Upper lobe of left lung (tissue), 6 donors: ENCODE results near the gene CAMSAP1. TPM values are rescaled to one million over a fixed set of nuclear protein-coding genes. Genes with fewer than 3 reads are reported as not detected.

Experiments used
- ATAC-seq, 2 donors: fragments of 200-7000 bp; cut with Tn5 transposase; one replicate each; pipeline ENCODE4 v1.9.1; 2022; ENCODE audit warnings: mild to moderate bottlenecking in 2 of 2, moderate library complexity in 2 of 2; ENCODE audit not compliant: low FRiP score in 2 of 2
- DNase-seq, 2 donors: peaks; one replicate each; pipeline ENCODE4 v3.0.0-alpha.2; 2019 to 2020
- H3K27ac ChIP-seq, 4 donors: fragments of 200-600 bp; sonication (generic); one replicate each; pipeline ENCODE4 v1.5.1; 2016 to 2019
- H3K27me3 ChIP-seq, 4 donors: fragments of 200-600 bp; sonication (generic); one replicate each; pipeline ENCODE4 v1.5.1; 2017 to 2019
- H3K36me3 ChIP-seq, 4 donors: fragments of 200-600 bp; sonication (generic); one replicate each; pipeline ENCODE4 v1.5.1; 2016 to 2019
- H3K4me1 ChIP-seq, 4 donors: fragments of 200-600 bp; sonication (generic); one replicate each; pipeline ENCODE4 v1.5.1; 2018 to 2019
- H3K4me3 ChIP-seq, 4 donors: fragments of 200-600 bp; sonication (generic); one replicate each; pipeline ENCODE4 v1.5.1; 2017 to 2019; ENCODE audit warnings: mild to moderate bottlenecking in 2 of 4, moderate library complexity in 1 of 4
- H3K9me3 ChIP-seq, 4 donors: fragments of 200-600 bp; sonication (generic); one replicate each; pipeline ENCODE4 v1.5.1; 2018 to 2019
- CTCF ChIP-seq, 6 experiments: fragments of 450-650 bp in 4 of 6; fragments of 200-600 bp in 2 of 6; sonication (generic) in 2 of 6; IDR thresholded peaks; one replicate each; pipeline ENCODE4 v1.5.1; 2016 to 2019; ENCODE audit warnings: antibody characterized with exemption in 6 of 6
- EP300 ChIP-seq, 4 donors: sonication (generic); formaldehyde crosslinking; IDR thresholded peaks; one replicate each; pipeline ENCODE4 v1.5.1; 2017; ENCODE audit warnings: antibody characterized with exemption in 4 of 4, control low read depth in 2 of 4
- POLR2A ChIP-seq, 4 donors: fragments of 450-650 bp; IDR thresholded peaks; one replicate each; pipeline ENCODE4 v1.5.1; 2016 to 2017; ENCODE audit warnings: antibody characterized with exemption in 4 of 4, mild to moderate bottlenecking in 2 of 4
- POLR2AphosphoS5 ChIP-seq, 2 donors: sonication (generic); formaldehyde crosslinking; IDR thresholded peaks; one replicate each; pipeline ENCODE4 v1.5.1; 2017; ENCODE audit warnings: antibody characterized with exemption in 2 of 2
- WGBS, 2 donors: methylation state at CpG; one replicate each; pipeline ENCODE4 v1.1.5; 2017 to 2018; 5-methylcytosine and 5-hydroxymethylcytosine counted together
- total RNA-seq, 6 donors: library from RNA; depleted of rRNA in 4 of 6; stranded (reverse); fragments of >200 nt in 4 of 6; gene quantifications; one replicate each; pipeline versions ENCODE4 v1.1.0 to v1.2.1, GENCODE V29; 2016 to 2021
- donor health status: DM: no; HTN: no; CAD: no; lungs with moderate emphysema.
- donor health status: DM: no; HTN: yes; CAD: no; lungs with severe emphysema.

Gene CAMSAP1
- total RNA-seq, 6 donors from 2014 or later: 29.9 to 39.7 (median 34.1) TPM

GRCh38 chr9:135839516-135839915 is 67.8 kb downstream of the CAMSAP1 start:
- H3K9me3 ChIP-seq: no peaks in the 10 kb centered on the region
- no peak overlapping the region for H3K27ac ChIP-seq
- H3K4me3 ChIP-seq: no peak overlapping the region
- ATAC-seq (peak in 1 of 2 donors; percentile 34), DNase-seq (no peak)
- TF ChIP-seq POLR2A (IDR thresholded peaks at IDR 0.05): no peak
- TF ChIP-seq EP300 (IDR thresholded peaks at IDR 0.05): no peak
- no peak for TF ChIP-seq CTCF (IDR thresholded peaks at IDR 0.05)
- no peak for TF ChIP-seq POLR2AphosphoS5 (IDR thresholded peaks at IDR 0.05)
- 94% methylated on average over 11 of the region's 11 CpGs; no CpG with 5 or more reads in 1 of the 2 donors for WGBS, 2 donors
- H3K27me3 ChIP-seq: no peaks in the 10 kb centered on the region
- H3K36me3 ChIP-seq: peaks cover 0 to 9% (median 3%) of the 10 kb centered on the region in 4 donors
- H3K4me1 ChIP-seq: peaks cover 0 to 6% (median 2%) of the 10 kb centered on the region in 4 donors

DNA sequence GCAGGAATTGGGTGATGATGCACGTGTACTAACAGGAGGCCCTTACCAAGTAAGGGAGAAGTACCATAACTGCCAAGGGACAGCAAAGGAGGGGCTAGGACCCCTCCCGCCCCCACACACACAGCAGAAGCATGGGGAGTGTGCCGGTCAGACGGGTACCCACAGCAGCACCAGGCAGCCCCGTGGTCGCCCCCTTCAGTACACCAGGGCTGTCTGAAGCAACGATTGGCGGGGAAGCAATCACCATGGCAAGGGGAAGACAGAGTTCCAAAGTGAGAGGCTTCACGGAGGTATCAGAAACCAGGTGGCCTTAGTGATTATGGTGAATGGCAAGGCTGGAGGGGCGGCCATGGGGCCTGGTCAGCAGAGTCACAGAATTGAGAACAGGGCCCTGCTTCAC is 72.2 kb downstream of the CAMSAP1 start:
- ATAC-seq: peak in 1 of 2 donors; percentile 59
- no peaks in the 10 kb centered on the region for H3K9me3 ChIP-seq
- no peaks in the 10 kb centered on the region for H3K4me1 ChIP-seq
- H3K27ac ChIP-seq: no peak overlapping the region
- TF ChIP-seq EP300 (IDR thresholded peaks at IDR 0.05) (no peak), POLR2A (IDR thresholded peaks at IDR 0.05) (no peak), CTCF (IDR thresholded peaks at IDR 0.05) (no peak), POLR2AphosphoS5 (IDR thresholded peaks at IDR 0.05) (no peak)
- no peaks in the 10 kb centered on the region for H3K27me3 ChIP-seq
- 91 to 93% methylated on average over 10 of the region's 10 CpGs for WGBS, 2 donors
- no peak overlapping the region for H3K4me3 ChIP-seq
- peaks cover 0 to 5% (median 0%) of the 10 kb centered on the region in 4 donors for H3K36me3 ChIP-seq
- no peak for DNase-seq

GRCh38 chr9:135833864-135834263 is 73.5 kb downstream of the CAMSAP1 start:
- ATAC-seq (no peak), DNase-seq (no peak)
- Histone ChIP-seq H3K27me3 (no peaks in the 10 kb centered on the region), H3K4me1 (no peaks in the 10 kb centered on the region), H3K36me3 (peaks cover 0 to 5% (median 0%) of the 10 kb centered on the region in 4 donors), H3K9me3 (peaks cover 0 to 5% (median 0%) of the 10 kb centered on the region in 4 donors), H3K27ac (no peak overlapping the region), H3K4me3 (no peak overlapping the region)
- TF ChIP-seq POLR2A (IDR thresholded peaks at IDR 0.05) (no peak), CTCF (IDR thresholded peaks at IDR 0.05) (no peak), EP300 (IDR thresholded peaks at IDR 0.05) (no peak), POLR2AphosphoS5 (IDR thresholded peaks at IDR 0.05) (no peak)
- WGBS, 2 donors: 88 to 89% methylated on average over 3 of the region's 3 CpGs

DNA sequence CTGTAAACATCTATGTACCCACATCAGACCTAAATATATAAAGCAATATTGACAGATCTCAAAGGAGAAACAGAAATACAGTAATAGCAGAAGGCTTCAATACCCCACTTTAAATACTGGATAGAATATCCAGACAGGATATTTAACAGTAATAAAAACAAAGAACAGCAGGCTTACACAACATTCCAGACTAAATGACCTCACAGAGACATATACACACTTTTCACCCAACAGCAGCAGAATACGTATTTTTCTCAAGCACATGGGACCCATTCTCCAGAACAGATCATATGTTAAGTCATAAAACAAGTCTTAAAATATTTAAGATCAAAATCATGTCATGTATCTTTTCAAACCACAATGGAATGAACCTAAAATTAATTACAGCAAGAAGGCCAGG is 76.8 kb downstream of the CAMSAP1 start:
- Histone ChIP-seq H3K4me3 (no peak overlapping the region), H3K4me1 (no peaks in the 10 kb centered on the region), H3K36me3 (peaks cover 0 to 16% (median 10%) of the 10 kb centered on the region in 4 donors), H3K27me3 (no peaks in the 10 kb centered on the region), H3K9me3 (peaks cover 0 to 9% (median 2%) of the 10 kb centered on the region in 4 donors), H3K27ac (no peak overlapping the region)
- 94 to 96% methylated on average over 1 of the region's 1 CpG for WGBS, 2 donors
- ATAC-seq: no peak
- no peak for TF ChIP-seq POLR2A (IDR thresholded peaks at IDR 0.05)
- no peak for TF ChIP-seq EP300 (IDR thresholded peaks at IDR 0.05)
- TF ChIP-seq CTCF (IDR thresholded peaks at IDR 0.05): no peak
- TF ChIP-seq POLR2AphosphoS5 (IDR thresholded peaks at IDR 0.05): no peak
- DNase-seq: no peak

DNA sequence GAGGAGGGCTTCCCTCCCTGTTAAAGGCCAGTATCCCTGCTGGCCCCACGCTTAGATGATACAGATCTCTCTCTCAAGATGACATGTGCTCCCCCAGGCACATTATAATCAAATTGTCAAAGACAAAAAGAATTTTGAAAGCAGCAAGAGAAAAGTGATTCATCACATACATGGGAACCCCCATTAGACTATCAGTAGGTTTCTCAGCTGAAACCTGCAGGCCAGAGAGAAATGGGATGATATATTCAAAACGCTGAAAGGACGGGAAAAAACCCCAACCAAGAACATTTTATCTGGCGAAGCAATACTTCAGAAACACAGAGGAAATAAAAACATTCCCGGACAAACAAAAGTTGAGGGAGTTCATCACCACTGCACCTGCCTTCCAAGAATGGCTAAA is 78.7 kb downstream of the CAMSAP1 start:
- no peak for DNase-seq
- Histone ChIP-seq H3K27ac (no peak overlapping the region), H3K4me3 (no peak overlapping the region), H3K27me3 (no peaks in the 10 kb centered on the region), H3K36me3 (peaks cover 0 to 27% (median 19%) of the 10 kb centered on the region in 4 donors), H3K9me3 (peaks cover 0 to 9% (median 2%) of the 10 kb centered on the region in 4 donors), H3K4me1 (no peaks in the 10 kb centered on the region)
- TF ChIP-seq CTCF (IDR thresholded peaks at IDR 0.05): no peak
- no peak for TF ChIP-seq EP300 (IDR thresholded peaks at IDR 0.05)
- TF ChIP-seq POLR2A (IDR thresholded peaks at IDR 0.05): no peak
- TF ChIP-seq POLR2AphosphoS5 (IDR thresholded peaks at IDR 0.05): no peak
- ATAC-seq: no peak
- 97 to 98% methylated on average over 5 of the region's 5 CpGs for WGBS, 2 donors
